Psoas muscle (tissue), 8 donors: ENCODE results near the gene RASA1. TPM values are rescaled to one million over a fixed set of nuclear protein-coding genes. Genes with fewer than 3 reads are reported as not detected.

Source experiments
- ATAC-seq, 4 donors: fragments of 200-7000 bp; cut with Tn5 transposase; one replicate each; pipeline ENCODE4 v1.9.1; 2020; ENCODE audit warnings: moderate library complexity in 3 of 4, mild to moderate bottlenecking in 2 of 4
- DNase-seq, 2 donors: peaks; one replicate each; pipeline ENCODE4 v3.0.0-alpha.2; 2020
- H3K27ac ChIP-seq: fragments of 200-600 bp; one replicate; pipeline ENCODE4 v1.8.0; 2022
- H3K27me3 ChIP-seq, 3 donors: fragments of 200-600 bp in 1 of 3; one replicate each; pipeline versions ENCODE4 v1.6.1 to v1.8.0; 2013 to 2022; ENCODE audit warnings: low read length in 2 of 3, mild to moderate bottlenecking in 2 of 3, moderate library complexity in 1 of 3; ENCODE audit not compliant: insufficient read depth in 3 of 3
- H3K36me3 ChIP-seq, 2 donors: fragments of 200-600 bp in 1 of 2; one replicate each; pipeline versions ENCODE4 v1.6.1 to v1.8.0; 2013 to 2022; ENCODE audit warnings: low read depth in 1 of 2, mild to moderate bottlenecking in 1 of 2, moderate library complexity in 1 of 2; ENCODE audit not compliant: insufficient read depth in 1 of 2
- H3K4me1 ChIP-seq: fragments of 200-600 bp; one replicate; pipeline ENCODE4 v1.8.0; 2022
- H3K4me3 ChIP-seq: fragments of 200-600 bp; one replicate; pipeline ENCODE4 v1.8.0; 2022; ENCODE audit warnings: mild to moderate bottlenecking
- H3K9me3 ChIP-seq: fragments of 200-600 bp; one replicate; pipeline ENCODE4 v1.8.0; 2022
- CTCF ChIP-seq: fragments of 200-600 bp; IDR thresholded peaks from one replicate; pipeline ENCODE4 v1.8.0; 2022; ENCODE audit warnings: antibody characterized with exemption
- WGBS, 3 donors: extraction: QIAGEN DNeasy Blood & Tissue Kit; methylation state at CpG; one replicate each; pipeline versions ENCODE4 v1.1.6 to v1.1.7; 2013; 5-methylcytosine and 5-hydroxymethylcytosine counted together
- intact Hi-C, 2 donors: fragments of 100-400 bp; cut with DNase I; formaldehyde crosslinking; loops; one replicate each; pipeline versions ENCODE4 v1.11.0 to v1.14.2; 2022
- polyA plus RNA-seq, 3 donors: library from polyadenylated mRNA; stranded (reverse); fragments of 200-250 nt; gene quantifications; one replicate each; pipeline ENCODE4 v1.2.3, GENCODE V29; 2013
- total RNA-seq, 4 donors: library from RNA; stranded (reverse); fragmentation: NEBNext Ultra II Directional in 2 of 4; extraction: Animal tissue kit (Norgen Biotek cat#: 25700) in 2 of 4; gene quantifications; one replicate each; pipeline versions ENCODE4 v1.2.1 to v1.2.4, GENCODE V29; 2021 to 2023
- donor health status: healthy with polysubstance abuse.
- donor health status: DM: no; HTN: no; CAD: no; lungs with moderate emphysema.
- donor health status: Bipolar disorder and iron deficiency.
- donor health status: healthy.
- donor health status: DM: yes; HTN: yes; CAD: no.
- donor health status: DM: no; HTN: no; CAD: no.
- donor health status: DM: no; HTN: no; CAD: no.
- donor health status: DM: yes; HTN: yes; CAD: no.

RASA1 gene
- total and polyA plus RNA-seq, 7 donors, result 5.4 to 16.8 (median 11.4) TPM

DNA sequence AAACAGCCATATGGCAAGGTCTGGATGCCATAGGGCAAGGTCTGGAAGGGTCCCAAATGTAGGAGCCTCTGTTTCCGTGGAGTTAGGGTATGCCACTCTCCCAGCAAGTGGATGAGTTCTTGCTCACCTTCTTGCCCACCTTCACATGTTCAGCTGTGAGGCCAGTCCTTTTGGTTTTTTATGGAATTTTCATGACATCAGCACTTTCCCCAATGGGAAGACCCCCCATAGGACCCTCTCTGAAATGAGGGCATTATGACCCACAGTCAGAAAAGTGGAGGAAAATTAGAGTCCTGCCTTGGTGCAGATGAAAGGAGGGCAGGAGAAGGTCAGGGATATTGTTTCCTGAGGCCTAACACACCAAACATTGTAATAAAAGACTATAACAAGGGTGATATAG, 53.9 kb downstream of the RASA1 start:
- no peaks in the 10 kb centered on the region for H3K27me3 ChIP-seq
- no peak overlapping the region for H3K27ac ChIP-seq
- no peak for TF ChIP-seq CTCF
- DNase-seq (no peak), ATAC-seq (no peak)
- 98 to 100% (median 100%) methylated on average over 1 of the region's 1 CpG for WGBS, 3 donors
- intact Hi-C loops, result no loop called here
- peaks cover 5% of the 10 kb centered on the region for H3K4me1 ChIP-seq
- H3K4me3 ChIP-seq, result no peak overlapping the region
- no peaks in the 10 kb centered on the region for H3K9me3 ChIP-seq
- no peaks in the 10 kb centered on the region for H3K36me3 ChIP-seq

DNA sequence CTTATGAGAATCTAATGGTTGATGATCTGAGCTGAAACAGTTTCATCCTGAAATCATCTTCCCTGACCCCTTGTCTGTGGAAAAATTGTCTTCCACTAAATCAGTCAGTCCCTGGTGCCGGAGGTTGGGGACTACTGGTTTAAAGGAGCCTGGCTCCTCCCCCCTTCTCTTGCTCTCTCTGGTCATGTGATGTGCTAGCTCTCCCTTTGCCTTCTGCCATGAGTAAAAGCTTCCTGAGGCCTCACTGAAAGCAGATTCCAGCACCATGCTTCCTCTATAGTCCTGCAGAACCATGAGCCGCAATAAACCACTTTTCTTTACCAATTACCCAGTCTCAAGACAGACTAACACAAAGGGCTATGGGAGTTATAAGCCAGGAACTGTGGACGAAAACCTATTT, 54.7 kb downstream of the RASA1 start:
- Histone ChIP-seq H3K4me1 (peaks cover 5% of the 10 kb centered on the region), H3K36me3 (no peaks in the 10 kb centered on the region), H3K27me3 (no peaks in the 10 kb centered on the region), H3K4me3 (no peak overlapping the region), H3K27ac (no peak overlapping the region), H3K9me3 (no peaks in the 10 kb centered on the region)
- no peak for DNase-seq
- intact Hi-C loops, result no loop called here
- no peak for TF ChIP-seq CTCF
- no peak for ATAC-seq
- WGBS, 3 donors, result 97 to 99% (median 97%) methylated on average over 3 of the region's 3 CpGs

DNA sequence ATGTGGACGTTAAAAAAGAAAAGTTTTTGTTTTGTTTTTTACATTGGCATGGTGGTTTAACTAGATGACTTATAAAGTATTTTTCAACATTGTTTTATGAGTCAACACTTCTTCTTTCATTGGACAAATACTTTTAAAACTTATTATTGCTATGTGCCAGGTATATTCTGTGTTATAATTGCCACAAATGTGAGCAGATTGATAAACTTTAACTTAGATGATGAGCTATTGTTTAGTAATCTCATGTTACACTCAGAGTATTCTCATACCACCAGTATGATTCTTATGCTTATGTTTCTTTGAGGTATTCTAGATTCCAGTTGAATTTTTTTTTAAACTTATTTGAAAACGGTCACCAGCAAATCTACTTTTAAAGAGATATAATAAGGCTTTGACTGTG, 60.3 kb downstream of the RASA1 start:
- Histone ChIP-seq H3K4me3 (no peak overlapping the region), H3K36me3 (peaks cover 0 to 17% of the 10 kb centered on the region in 2 donors), H3K27ac (no peak overlapping the region), H3K9me3 (no peaks in the 10 kb centered on the region), H3K4me1 (peaks cover 9% of the 10 kb centered on the region), H3K27me3 (no peaks in the 10 kb centered on the region)
- DNase-seq, result no peak
- ATAC-seq, result no peak
- no peak for TF ChIP-seq CTCF
- intact Hi-C loops, result no loop called here
- 69 to 84% (median 81%) methylated on average over 2 of the region's 2 CpGs for WGBS, 3 donors

DNA sequence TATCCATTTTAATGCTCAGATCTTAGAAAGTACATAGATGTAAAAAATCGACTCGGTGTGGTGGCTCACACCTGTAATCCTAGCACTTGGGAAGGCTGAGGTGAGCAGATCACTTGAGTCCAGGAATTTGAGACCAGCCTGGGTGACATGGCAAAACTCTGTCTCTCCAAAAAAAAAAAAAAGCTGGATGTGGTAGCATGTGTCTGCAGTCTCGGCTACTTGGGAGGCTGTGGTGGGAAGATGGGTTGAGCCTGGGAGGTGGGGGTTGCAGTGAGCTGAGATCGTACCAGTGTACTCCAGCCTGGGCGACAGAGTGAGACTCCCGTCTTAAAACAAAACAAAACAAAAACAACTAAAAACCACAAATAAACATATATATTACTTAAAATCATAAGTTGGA, 61.4 kb downstream of the RASA1 start:
- ATAC-seq, result no peak
- 87 to 94% (median 87%) methylated on average over 6 of the region's 6 CpGs for WGBS, 3 donors

More for the DNA sequence above, 61.4 kb downstream of the RASA1 start:
- Histone ChIP-seq H3K27me3 (no peaks in the 10 kb centered on the region), H3K4me3 (no peak overlapping the region), H3K27ac (no peak overlapping the region), H3K4me1 (peaks cover 5% of the 10 kb centered on the region), H3K36me3 (peaks cover 0 to 27% of the 10 kb centered on the region in 2 donors), H3K9me3 (no peaks in the 10 kb centered on the region)
- DNase-seq, result no peak
- TF ChIP-seq CTCF, result no peak
- intact Hi-C loops, result no loop called here
